Coronary artery (tissue), 2 donors: ENCODE results near the gene CHEK2.
"Not testable (repeated sequence)": the region's sequence is repeated elsewhere in the genome, so short reads cannot be mapped to it uniquely, and the experiment has no call there.

Experiments
- DNase-seq: peaks from one replicate; pipeline ENCODE4 v3.0.0-alpha.2; 2017; ENCODE audit warnings: low spot score
- H3K27ac ChIP-seq, 2 donors: fragments of 200-600 bp; sonication (generic); one replicate each; pipeline ENCODE4 v1.5.1; 2016 to 2019
- H3K4me3 ChIP-seq: fragments of 200-600 bp; sonication (generic); 2 replicates; pipeline ENCODE4 v1.5.1; 2016; ENCODE audit warnings: mild to moderate bottlenecking, moderate library complexity
- CTCF ChIP-seq: fragments of 200-600 bp; sonication (generic); IDR thresholded peaks from one replicate; pipeline ENCODE4 v1.5.1; 2019; ENCODE audit warnings: antibody characterized with exemption

CHEK2 gene

GRCh38 chr22:28674121-28674563 is 67.5 kb downstream of the CHEK2 start:
- no peak overlapping the region for H3K27ac ChIP-seq
- H3K4me3 ChIP-seq = no peak overlapping the region
- DNase-seq = no peak
- no peak for TF ChIP-seq CTCF

GRCh38 chr22:28670756-28671155 is 70.9 kb downstream of the CHEK2 start:
- no peak for DNase-seq
- H3K27ac ChIP-seq = no peak overlapping the region
- H3K4me3 ChIP-seq = no peak overlapping the region
- no peak for TF ChIP-seq CTCF

DNA sequence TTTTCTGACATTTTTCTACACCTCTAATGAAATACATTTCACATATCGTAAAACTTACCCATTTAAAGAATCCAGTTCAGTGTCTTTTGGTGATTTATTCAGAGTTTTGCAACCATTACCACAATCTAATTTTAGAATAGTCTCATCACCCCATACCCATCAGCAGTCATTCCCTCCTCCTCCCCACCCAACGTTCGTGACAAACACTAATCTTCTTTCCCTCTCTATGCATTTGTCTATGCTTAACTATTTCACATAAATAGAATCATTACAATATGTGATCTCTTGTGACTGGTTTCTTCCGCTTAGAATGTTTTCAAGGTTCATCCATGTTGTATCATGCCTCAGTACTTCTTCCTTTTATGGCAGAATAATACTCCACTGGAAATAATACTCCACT is 71.5 kb downstream of the CHEK2 start:
- DNase-seq = no peak
- H3K4me3 ChIP-seq = no peak overlapping the region
- TF ChIP-seq CTCF = no peak
- H3K27ac ChIP-seq = no peak overlapping the region

- no peak for TF ChIP-seq CTCF
- DNase-seq = no peak
- no peak overlapping the region for H3K27ac ChIP-seq
- no peak overlapping the region for H3K4me3 ChIP-seq
Observed at GRCh38 chr22:28669387-28669786, 72.2 kb downstream of the CHEK2 start.

DNA sequence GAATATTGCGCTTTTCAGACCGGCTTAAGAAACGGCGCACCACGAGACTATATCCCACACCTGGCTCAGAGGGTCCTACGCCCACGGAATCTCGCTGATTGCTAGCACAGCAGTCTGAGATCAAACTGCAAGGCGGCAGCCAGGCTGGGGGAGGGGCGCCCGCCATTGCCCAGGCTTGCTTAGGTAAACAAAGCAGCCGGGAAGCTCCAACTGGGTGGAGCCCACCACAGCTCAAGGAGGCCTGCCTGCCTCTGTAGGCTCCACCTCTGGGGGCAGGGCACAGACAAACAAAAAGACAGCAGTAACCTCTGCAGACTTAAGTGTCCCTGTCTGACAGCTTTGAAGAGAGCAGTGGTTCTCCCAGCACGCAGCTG is 78.1 kb downstream of the CHEK2 start:
- H3K4me3 ChIP-seq, DNase-seq, H3K27ac ChIP-seq: not testable (repeated sequence)

- DNase-seq = no peak
- Histone ChIP-seq H3K4me3 (no peak overlapping the region), H3K27ac (no peak overlapping the region)
- no peak for TF ChIP-seq CTCF
Observed at GRCh38 chr22:28658448-28658847, 83.2 kb downstream of the CHEK2 start.

DNA sequence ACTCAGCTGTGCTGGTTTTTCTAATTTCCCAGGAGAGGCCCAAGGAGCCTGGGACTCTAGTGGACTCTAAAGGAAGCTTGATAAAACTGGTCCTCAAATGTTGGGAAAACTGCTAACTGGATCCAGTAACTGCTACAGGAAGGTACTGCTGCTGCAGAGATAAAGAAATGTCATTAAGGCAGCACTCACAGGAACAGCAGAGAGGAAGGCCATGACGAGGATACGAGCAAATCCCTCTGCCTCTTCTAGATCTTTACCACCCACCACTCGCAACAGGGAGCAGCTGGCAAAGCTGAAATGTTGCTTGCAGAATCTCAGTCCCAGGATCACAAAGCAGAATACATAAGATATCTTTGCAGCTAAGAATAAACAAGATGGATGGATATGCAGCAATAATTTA is 85.4 kb downstream of the CHEK2 start:
- no peak for TF ChIP-seq CTCF
- Histone ChIP-seq H3K4me3 (no peak overlapping the region), H3K27ac (no peak overlapping the region)
- DNase-seq = no peak

- no peak for DNase-seq
- no peak for TF ChIP-seq CTCF
- Histone ChIP-seq H3K4me3 (no peak overlapping the region), H3K27ac (no peak overlapping the region)
Observed at GRCh38 chr22:28650463-28650862, 91.2 kb downstream of the CHEK2 start.
